ENCODE results near the gene KCNH8. TPM values are rescaled to one million over a fixed set of nuclear protein-coding genes. Genes with fewer than 3 reads are reported as not detected.
A peak's percentile ranks its signal among the peaks of the same experiment; 100 is the strongest.

The KCNH8 gene
- total RNA-seq, 1 experiment from 2014 or later = 3.7 TPM

DNA sequence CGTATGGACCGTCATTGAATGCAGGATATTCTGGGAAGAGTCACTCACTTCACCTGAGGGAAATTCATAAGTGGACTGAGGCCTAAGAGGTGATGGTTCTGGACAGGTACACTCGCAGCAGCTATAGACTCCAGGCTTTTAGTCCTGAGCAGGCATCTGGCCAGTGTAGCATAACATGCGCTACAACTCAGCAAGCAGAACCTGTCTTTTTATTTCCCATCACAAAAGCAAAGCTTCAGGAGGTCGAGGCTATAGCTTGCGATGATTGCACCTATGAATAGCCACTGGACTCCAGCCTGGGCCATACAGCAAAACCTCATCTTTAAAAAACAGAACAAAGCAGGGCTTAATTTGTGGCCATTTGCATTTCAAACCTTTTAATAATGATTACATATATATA lies 185.8 kb downstream of the KCNH8 start:
- Histone ChIP-seq H3K4me2 (ENCODE audit: insufficient read depth, insufficient read length, low read length) (no peak overlapping the region), H4K91ac (ENCODE audit: insufficient read length, low read depth, low read length) (no peak overlapping the region), H3K14ac (ENCODE audit: insufficient read depth, low read length) (no peak overlapping the region), H3K4ac (ENCODE audit: low read depth, low read length) (no peak overlapping the region), H2BK5ac (ENCODE audit: insufficient read length, low read length) (no peak overlapping the region), H3K23ac (ENCODE audit: insufficient read length, low read depth, low read length) (no peak overlapping the region), H2BK20ac (ENCODE audit: low read depth, low read length, poor library complexity, severe bottlenecking) (no peak overlapping the region), H4K8ac (replicated peaks; ENCODE audit: insufficient read length, low read depth, low read length) (no peak overlapping the region), H2AFZ (ENCODE audit: low read length) (no peak overlapping the region), H4K20me1 (ENCODE audit: control insufficient read depth, insufficient read depth, insufficient read length) (no peaks in the 10 kb centered on the region), H3K23me2 (ENCODE audit: insufficient read length, low read depth, low read length, poor library complexity, severe bottlenecking) (no peaks in the 10 kb centered on the region), H3T11ph (ENCODE audit: low read length) (no peak overlapping the region), H3K27me3 (ENCODE audit: insufficient read depth, low read length) (no peaks in the 10 kb centered on the region), H3K9ac (ENCODE audit: extremely low read depth, insufficient read length, low read length) (no peak overlapping the region), H3K79me2 (ENCODE audit: insufficient read depth, low read length) (no peaks in the 10 kb centered on the region), H4K5ac (ENCODE audit: insufficient read length, low read depth, low read length) (no peak overlapping the region), H3K9me3 (ENCODE audit: control insufficient read depth, low read depth, low read length) (no peaks in the 10 kb centered on the region), H2BK15ac (ENCODE audit: low read depth, low read length) (no peak overlapping the region), H3K56ac (ENCODE audit: insufficient read length, low read depth, low read length) (no peak overlapping the region), H2AK5ac (ENCODE audit: insufficient read length, low read length) (no peak overlapping the region), H2BK120ac (ENCODE audit: low read depth, low read length, poor library complexity, severe bottlenecking) (no peak overlapping the region), H3K79me1 (ENCODE audit: insufficient read depth, low read depth, low read length, poor library complexity, severe bottlenecking) (no peaks in the 10 kb centered on the region), H3K27ac (ENCODE audit: insufficient read length, low read depth, low read length) (no peak overlapping the region), H2BK12ac (ENCODE audit: insufficient read length, low read depth, low read length) (no peak overlapping the region), H3K4me1 (ENCODE audit: insufficient read depth, low read length) (peaks cover 4% of the 10 kb centered on the region; the same call in 1 of the 2 replicates), H3K18ac (ENCODE audit: insufficient read length, low read depth, low read length) (no peak overlapping the region)
- no CpG with 5 or more reads among the region's 6 CpGs for WGBS (ENCODE audit: extremely low coverage, insufficient read length, low lambda C conversion rate)
- Mint-ChIP-seq H3K27ac (peak overlapping the region in 2 of 3 experiments; percentile 36 to 83; a peak in 2 of 7 replicates), H3K4me3 (no peak overlapping the region), H3K27me3 (ENCODE audit: low read depth) (no peaks in the 10 kb centered on the region), H3K9me3 (no peaks in the 10 kb centered on the region), H3K36me3 (ENCODE audit: insufficient read depth in 1 of 3, low read depth in 3 of 3) (no peaks in the 10 kb centered on the region), H3K4me1 (peaks cover 7 to 8% of the 10 kb centered on the region in 2 experiments)
- DNase-seq = no peak
- TF ChIP-seq, protein P1, sequence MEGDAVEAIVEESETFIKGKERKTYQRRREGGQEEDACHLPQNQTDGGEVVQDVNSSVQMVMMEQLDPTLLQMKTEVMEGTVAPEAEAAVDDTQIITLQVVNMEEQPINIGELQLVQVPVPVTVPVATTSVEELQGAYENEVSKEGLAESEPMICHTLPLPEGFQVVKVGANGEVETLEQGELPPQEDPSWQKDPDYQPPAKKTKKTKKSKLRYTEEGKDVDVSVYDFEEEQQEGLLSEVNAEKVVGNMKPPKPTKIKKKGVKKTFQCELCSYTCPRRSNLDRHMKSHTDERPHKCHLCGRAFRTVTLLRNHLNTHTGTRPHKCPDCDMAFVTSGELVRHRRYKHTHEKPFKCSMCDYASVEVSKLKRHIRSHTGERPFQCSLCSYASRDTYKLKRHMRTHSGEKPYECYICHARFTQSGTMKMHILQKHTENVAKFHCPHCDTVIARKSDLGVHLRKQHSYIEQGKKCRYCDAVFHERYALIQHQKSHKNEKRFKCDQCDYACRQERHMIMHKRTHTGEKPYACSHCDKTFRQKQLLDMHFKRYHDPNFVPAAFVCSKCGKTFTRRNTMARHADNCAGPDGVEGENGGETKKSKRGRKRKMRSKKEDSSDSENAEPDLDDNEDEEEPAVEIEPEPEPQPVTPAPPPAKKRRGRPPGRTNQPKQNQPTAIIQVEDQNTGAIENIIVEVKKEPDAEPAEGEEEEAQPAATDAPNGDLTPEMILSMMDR (conservative IDR thresholded peaks at IDR 0.05) = no peak
